Esophagus squamous epithelium (tissue), 4 donors: ENCODE data around the gene ATRNL1.

Source experiments
- POLR2A ChIP-seq, 4 donors: fragments of 450-650 bp; IDR thresholded peaks; one replicate each; pipeline ENCODE4 v1.6.1; 2017; ENCODE audit warnings: antibody characterized with exemption in 4 of 4, mild to moderate bottlenecking in 4 of 4, moderate library complexity in 3 of 4
- TF ChIP-seq, protein P1 (sequence below), 6 experiments: fragments of 450-650 bp in 4 of 6; fragments of 200-600 bp in 2 of 6; sonication (generic) in 2 of 6; IDR thresholded peaks; one replicate each; pipeline ENCODE4 v1.5.1; 2016 to 2019; ENCODE audit warnings: antibody characterized with exemption in 6 of 6, mild to moderate bottlenecking in 4 of 6, moderate library complexity in 4 of 6

DNA sequence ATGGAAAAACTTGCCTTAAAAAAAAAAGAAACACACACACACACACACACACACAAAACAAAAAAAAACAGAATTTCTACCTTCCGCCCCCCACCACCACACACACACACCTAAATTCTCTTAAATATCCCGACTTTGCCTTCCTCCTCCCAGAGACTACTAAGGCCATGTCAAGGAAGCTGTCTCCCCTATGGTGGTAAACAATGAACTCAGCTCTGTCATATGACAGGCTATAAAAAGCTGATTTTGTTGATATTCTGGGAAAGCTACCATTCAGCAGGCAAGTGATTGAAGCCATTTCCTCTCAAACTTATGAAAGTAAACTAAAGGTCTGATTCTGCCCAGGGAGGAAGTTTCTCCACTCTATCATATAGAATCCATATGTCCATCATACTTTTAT is 708.8 kb downstream of the ATRNL1 start:
- TF ChIP-seq, protein P1, sequence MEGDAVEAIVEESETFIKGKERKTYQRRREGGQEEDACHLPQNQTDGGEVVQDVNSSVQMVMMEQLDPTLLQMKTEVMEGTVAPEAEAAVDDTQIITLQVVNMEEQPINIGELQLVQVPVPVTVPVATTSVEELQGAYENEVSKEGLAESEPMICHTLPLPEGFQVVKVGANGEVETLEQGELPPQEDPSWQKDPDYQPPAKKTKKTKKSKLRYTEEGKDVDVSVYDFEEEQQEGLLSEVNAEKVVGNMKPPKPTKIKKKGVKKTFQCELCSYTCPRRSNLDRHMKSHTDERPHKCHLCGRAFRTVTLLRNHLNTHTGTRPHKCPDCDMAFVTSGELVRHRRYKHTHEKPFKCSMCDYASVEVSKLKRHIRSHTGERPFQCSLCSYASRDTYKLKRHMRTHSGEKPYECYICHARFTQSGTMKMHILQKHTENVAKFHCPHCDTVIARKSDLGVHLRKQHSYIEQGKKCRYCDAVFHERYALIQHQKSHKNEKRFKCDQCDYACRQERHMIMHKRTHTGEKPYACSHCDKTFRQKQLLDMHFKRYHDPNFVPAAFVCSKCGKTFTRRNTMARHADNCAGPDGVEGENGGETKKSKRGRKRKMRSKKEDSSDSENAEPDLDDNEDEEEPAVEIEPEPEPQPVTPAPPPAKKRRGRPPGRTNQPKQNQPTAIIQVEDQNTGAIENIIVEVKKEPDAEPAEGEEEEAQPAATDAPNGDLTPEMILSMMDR (IDR thresholded peaks at IDR 0.05): no peak
- TF ChIP-seq POLR2A (IDR thresholded peaks at IDR 0.05): no peak
